Stimulated activated CD8-positive, alpha-beta memory T cell treated with anti-CD3 and anti-CD28 coated beads, Interleukin-4, amount 100 ng/mL, for 4 hours (primary cell): ENCODE data around the gene FAM83F.

ENCODE experiments used
- DNase-seq, 2 donors: peaks; one replicate each; pipeline ENCODE4 v3.0.0-alpha.2; 2020; ENCODE audit warnings: low read depth in 2 of 2, low spot score in 1 of 2

FAM83F gene

GRCh38 chr22:39965748-39966147, 29.0 kb upstream of the FAM83F start:
- no peak for DNase-seq

- no peak for DNase-seq
Measured at GRCh38 chr22:39966470-39966869, 28.3 kb upstream of the FAM83F start.

GRCh38 chr22:39967103-39967829, 27.5 kb upstream of the FAM83F start:
- DNase-seq, result no peak

GRCh38 chr22:39967996-39968972, 26.5 kb upstream of the FAM83F start:
- DNase-seq, result no peak

- DNase-seq, result no peak
Measured at GRCh38 chr22:39970742-39971141, 24.0 kb upstream of the FAM83F start.

- DNase-seq, result no peak
Measured at GRCh38 chr22:39972641-39973040, 22.1 kb upstream of the FAM83F start.

GRCh38 chr22:39973656-39974055, 21.1 kb upstream of the FAM83F start:
- DNase-seq, result no peak

- no peak for DNase-seq
Measured at GRCh38 chr22:39974065-39974464, 20.7 kb upstream of the FAM83F start.

- no peak for DNase-seq
Measured at GRCh38 chr22:39979048-39979447, 15.7 kb upstream of the FAM83F start.

- DNase-seq, result no peak
Measured at GRCh38 chr22:39979458-39979857, 15.3 kb upstream of the FAM83F start.

GRCh38 chr22:39980596-39980995, 14.2 kb upstream of the FAM83F start:
- no peak for DNase-seq

- no peak for DNase-seq
Measured at GRCh38 chr22:39983346-39983745, 11.4 kb upstream of the FAM83F start.

- DNase-seq, result no peak
Measured at GRCh38 chr22:39984006-39984405, 10.7 kb upstream of the FAM83F start.

GRCh38 chr22:39984746-39985145, 10.0 kb upstream of the FAM83F start:
- no peak for DNase-seq

GRCh38 chr22:39985383-39986035, 9.2 kb upstream of the FAM83F start:
- DNase-seq, result no peak

- no peak for DNase-seq
Measured at GRCh38 chr22:39988386-39989114, 6.2 kb upstream of the FAM83F start.

GRCh38 chr22:39989633-39990032, 5.1 kb upstream of the FAM83F start:
- DNase-seq, result no peak

GRCh38 chr22:39990686-39991085, 4.1 kb upstream of the FAM83F start:
- no peak for DNase-seq

- no peak for DNase-seq
Measured at GRCh38 chr22:39991159-39991860, 3.4 kb upstream of the FAM83F start.

- DNase-seq, result no peak
Measured at GRCh38 chr22:39992088-39992826, 2.5 kb upstream of the FAM83F start.
